IMR-90 (cell line): ENCODE data around the gene NPFF. TPM values are rescaled to one million over a fixed set of nuclear protein-coding genes. Genes with fewer than 3 reads are reported as not detected.

Source experiments
- ATAC-seq: fragments of 200-7000 bp; cut with Tn5 transposase; 2 replicates; pipeline ENCODE4 v1.9.1; 2020; ENCODE audit warnings: low read depth, mild to moderate bottlenecking, moderate library complexity
- BruUV-seq: library from RNA; stranded (reverse); fragments of 400-500 nt; replicated peaks from 2 replicates; lab custom pipeline; 2021; lab: Mats Ljungman, UMichigan
- CTCF ChIA-PET: fragments of 300-600 bp; formaldehyde crosslinking; extraction: SDS; loops from one replicate; lab custom pipeline; 2021; ENCODE audit warnings: antibody characterized with exemption; lab: Yijun Ruan, JAX
- POLR2A ChIA-PET: fragments of 300-600 bp; sonication (Branson Sonifier 250); formaldehyde crosslinking; loops from one replicate; lab custom pipeline; 2022; ENCODE audit warnings: antibody characterized with exemption; ENCODE audit not compliant: unreplicated experiment; lab: Charles Lee
- DNase-seq: peaks from one replicate; pipeline ENCODE4 v3.0.0; 2013
- H2AFZ ChIP-seq: replicated peaks from 2 replicates; pipeline ENCODE3; 2013; ENCODE audit warnings: low read length, mild to moderate bottlenecking; ENCODE audit not compliant: poor library complexity
- H2AK5ac ChIP-seq: 2 replicates; pipeline ENCODE4 v1.6.1; 2013; ENCODE audit warnings: low read depth, low read length, inconsistent platforms
- H2AK9ac ChIP-seq: replicated peaks from 2 replicates; pipeline ENCODE3; 2013; ENCODE audit warnings: mild to moderate bottlenecking, low read depth, low read length, moderate library complexity; ENCODE audit not compliant: poor library complexity
- H2BK120ac ChIP-seq: 2 replicates; pipeline ENCODE4 v1.6.1; 2013; ENCODE audit warnings: low read depth, low read length, inconsistent platforms
- H2BK15ac ChIP-seq: 3 replicates; pipeline ENCODE4 v1.6.1; 2013; ENCODE audit warnings: low read depth, low read length, inconsistent platforms
- H2BK20ac ChIP-seq: 2 replicates; pipeline ENCODE4 v1.6.1; 2013; ENCODE audit warnings: low read depth, mild to moderate bottlenecking, inconsistent platforms, low read length, moderate library complexity
- H2BK5ac ChIP-seq: 2 replicates; pipeline ENCODE4 v1.6.1; 2013; ENCODE audit warnings: mild to moderate bottlenecking, low read depth, low read length, inconsistent platforms; ENCODE audit not compliant: poor library complexity, severe bottlenecking
- H3K14ac ChIP-seq: replicated peaks from 2 replicates; pipeline ENCODE4 v1.6.1; 2013; ENCODE audit warnings: low read depth, low read length, inconsistent platforms
- H3K18ac ChIP-seq: 2 replicates; pipeline ENCODE4 v1.6.1; 2013; ENCODE audit warnings: low read depth, low read length, control low read depth
- H3K23ac ChIP-seq: 2 replicates; pipeline ENCODE4 v1.6.1; 2013; ENCODE audit warnings: low read depth, low read length, inconsistent platforms
- H3K27ac ChIP-seq: 2 replicates; pipeline ENCODE4 v1.5.1; 2013; ENCODE audit warnings: mild to moderate bottlenecking, control low read depth, low read length; ENCODE audit not compliant: insufficient read depth
- H3K27me3 ChIP-seq: 2 replicates; pipeline ENCODE4 v1.6.1; 2013; ENCODE audit warnings: low read length; ENCODE audit not compliant: control insufficient read depth, insufficient read depth
- H3K36me3 ChIP-seq: 2 replicates; pipeline ENCODE4 v1.6.1; 2013; ENCODE audit warnings: low read length, mixed read lengths; ENCODE audit not compliant: control insufficient read depth, insufficient read depth
- H3K4ac ChIP-seq: 2 replicates; pipeline ENCODE4 v1.6.1; 2013; ENCODE audit warnings: low read depth, low read length, inconsistent platforms
- H3K4me1 ChIP-seq: 2 replicates; pipeline ENCODE4 v1.6.1; 2013; ENCODE audit warnings: low read length, mixed read lengths; ENCODE audit not compliant: control insufficient read depth, insufficient read depth
- H3K4me2 ChIP-seq: 2 replicates; pipeline ENCODE4 v1.6.1; 2013; ENCODE audit warnings: low read depth, mild to moderate bottlenecking, control low read depth, low read length, moderate library complexity
- H3K4me3 ChIP-seq: 2 replicates; pipeline ENCODE4 v1.5.1; 2013; ENCODE audit warnings: low read depth, mild to moderate bottlenecking, control low read depth, low read length, moderate library complexity; ENCODE audit not compliant: insufficient read depth
- H3K56ac ChIP-seq: 2 replicates; pipeline ENCODE4 v1.6.1; 2013; ENCODE audit warnings: low read length, inconsistent platforms; ENCODE audit not compliant: insufficient read depth; ENCODE audit errors: extremely low read depth
- H3K79me1 ChIP-seq, 2 experiments: 2 replicates each; pipeline ENCODE4 v1.6.1; 2013; ENCODE audit warnings: low read length in 2 of 2, inconsistent platforms in 1 of 2, low read depth in 1 of 2
- H3K9ac ChIP-seq: 2 replicates; pipeline ENCODE4 v1.6.1; 2013; ENCODE audit warnings: low read depth, low read length, control low read depth
- H3K9me1 ChIP-seq: 2 replicates; pipeline ENCODE4 v1.6.1; 2013; ENCODE audit warnings: low read length, inconsistent platforms; ENCODE audit not compliant: insufficient read depth
- H3K9me3 ChIP-seq: 2 replicates; pipeline ENCODE4 v1.6.1; 2013; ENCODE audit warnings: low read length; ENCODE audit not compliant: control insufficient read depth, insufficient read depth
- H4K20me1 ChIP-seq: 2 replicates; pipeline ENCODE4 v1.6.1; 2013; ENCODE audit warnings: low read length, inconsistent platforms; ENCODE audit not compliant: insufficient read depth
- H4K5ac ChIP-seq: 2 replicates; pipeline ENCODE4 v1.6.1; 2013; ENCODE audit warnings: mild to moderate bottlenecking, low read depth, low read length, control low read depth
- H4K8ac ChIP-seq, 2 experiments: 2 replicates each; pipeline ENCODE4 v1.6.1; 2013; ENCODE audit warnings: low read depth in 2 of 2, low read length in 2 of 2, control low read depth in 1 of 2, inconsistent platforms in 1 of 2
- H4K91ac ChIP-seq: 2 replicates; pipeline ENCODE4 v1.6.1; 2013; ENCODE audit warnings: low read depth, low read length, inconsistent platforms; ENCODE audit not compliant: insufficient read depth
- CEBPB ChIP-seq: IDR thresholded peaks from 2 replicates; pipeline ENCODE4 v1.6.1; 2012; ENCODE audit warnings: low read depth, low read length, improper control_type of control experiment
- CHD1 ChIP-seq: IDR thresholded peaks from 2 replicates; pipeline ENCODE4 v1.6.1; 2012; ENCODE audit warnings: low read depth, low read length, improper control_type of control experiment
- FOS ChIP-seq: fragments of 150-350 bp; IDR thresholded peaks from 2 replicates; pipeline ENCODE4 v1.6.1; 2016; ENCODE audit warnings: low read depth, low read length
- MXI1 ChIP-seq: IDR thresholded peaks from 2 replicates; pipeline ENCODE4 v1.6.1; 2012; ENCODE audit warnings: low read depth, mild to moderate bottlenecking, low read length, moderate library complexity, borderline replicate concordance
- NFE2L2 ChIP-seq: fragments of 150-350 bp; IDR thresholded peaks from 2 replicates; pipeline ENCODE4 v1.6.1; 2016; ENCODE audit warnings: low read depth, mild to moderate bottlenecking, low read length
- POLR2A ChIP-seq: IDR thresholded peaks from 2 replicates; pipeline ENCODE4 v1.6.1; 2012; ENCODE audit warnings: mild to moderate bottlenecking, low read depth, low read length
- RAD21 ChIP-seq: IDR thresholded peaks from 2 replicates; pipeline ENCODE4 v1.6.1; 2012; ENCODE audit warnings: low read length, improper control_type of control experiment
- RCOR1 ChIP-seq: IDR thresholded peaks from 2 replicates; pipeline ENCODE4 v1.6.1; 2012; ENCODE audit warnings: mild to moderate bottlenecking, low read length, improper control_type of control experiment; ENCODE audit not compliant: insufficient replicate concordance
- RFX5 ChIP-seq: IDR thresholded peaks from 2 replicates; pipeline ENCODE4 v1.8.0; 2012; ENCODE audit warnings: low read depth, mild to moderate bottlenecking, low read length, moderate library complexity
- SMC3 ChIP-seq: fragments of 150-350 bp; IDR thresholded peaks from 2 replicates; pipeline ENCODE4 v1.6.1; 2016; ENCODE audit warnings: low read depth, mild to moderate bottlenecking, antibody characterized with exemption, low read length, moderate library complexity
- USF2 ChIP-seq: fragments of 150-350 bp; IDR thresholded peaks from 2 replicates; pipeline ENCODE4 v1.6.1; 2017; ENCODE audit warnings: mild to moderate bottlenecking, antibody characterized with exemption, low read length, low read depth
- WGBS, 2 experiments: methylation state at CpG; one replicate each; pipeline versions ENCODE4 v1.1.5 to v1.1.7; 2013; ENCODE audit warnings: missing lambda C conversion rate in 2 of 2; ENCODE audit not compliant: insufficient read length in 1 of 2; ENCODE audit errors: extremely low coverage in 2 of 2; 5-methylcytosine and 5-hydroxymethylcytosine counted together
- dilution Hi-C: fragments of 300-500 bp; cut with HindIII; formaldehyde crosslinking; loops from one replicate; pipeline ENCODE4 v1.14.3; 2018; ENCODE audit warnings: low sequenced_read_pairs; ENCODE audit not compliant: unreplicated experiment
- in situ Hi-C: fragments of 300-500 bp; cut with MboI; formaldehyde crosslinking; loops from 3 replicates; pipeline ENCODE4 v1.14.3; 2019; ENCODE audit warnings: low sequenced_read_pairs, inconsistent platforms, mixed read lengths
- intact Hi-C: fragments of 100-400 bp; cut with micrococcal nuclease; formaldehyde crosslinking; loops from 2 replicates; pipeline ENCODE4 v1.10.0; 2022
- polyA plus RNA-seq, 3 experiments: library from polyadenylated mRNA; depleted of rRNA; stranded (reverse); fragments of >200 nt; gene quantifications; 2 replicates each; pipeline ENCODE4 v1.2.3, GENCODE V29; 2012; ENCODE audit warnings: low replicate concordance in 1 of 3
- total RNA-seq: library from RNA; depleted of rRNA; stranded (reverse); fragments of >200 nt; gene quantifications from 2 replicates; pipeline ENCODE4 v1.2.3, GENCODE V29; 2012
- TF ChIP-seq, protein P1 (sequence below): fragments of 150-350 bp; IDR thresholded peaks from 2 replicates; pipeline ENCODE4 v1.6.1; 2016; ENCODE audit warnings: low read depth, mild to moderate bottlenecking, low read length, moderate library complexity, borderline replicate concordance
- TF ChIP-seq, protein P2 (sequence below): conservative IDR thresholded peaks from 2 replicates; pipeline ENCODE4 v1.5.1; 2012; ENCODE audit warnings: mild to moderate bottlenecking, low read depth, low read length, improper control_type of control experiment

Gene NPFF
- total and polyA plus RNA-seq, 2 of the 4 experiments (the other 2 are of a cell fraction): not detected

GRCh38 chr12:53504004-53504920 is 3.0 kb downstream of the NPFF start:
- CTCF ChIA-PET: no interaction called here
- Histone ChIP-seq H3K79me1 (peaks cover 8 to 52% of the 10 kb centered on the region in 2 experiments; a peak in 3 of 4 replicates), H2BK120ac (no peak overlapping the region), H3K14ac (no peak overlapping the region), H3K27ac (no peak overlapping the region), H2AK5ac (no peak overlapping the region), H3K56ac (no peak overlapping the region), H3K4me1 (peaks cover 7% of the 10 kb centered on the region), H2BK5ac (no peak overlapping the region), H3K36me3 (peaks cover 28% of the 10 kb centered on the region), H4K20me1 (no peaks in the 10 kb centered on the region), H3K4me2 (no peak overlapping the region), H3K27me3 (no peaks in the 10 kb centered on the region), H4K8ac (no peak overlapping the region), H3K4ac (no peak overlapping the region), H3K23ac (no peak overlapping the region), H3K9ac (no peak overlapping the region), H3K18ac (no peak overlapping the region), H4K91ac (no peak overlapping the region), H2BK15ac (no peak overlapping the region), H2AFZ (no peak overlapping the region), H2BK20ac (no peak overlapping the region), H3K9me3 (no peaks in the 10 kb centered on the region), H3K4me3 (no peak overlapping the region), H3K9me1 (peaks cover 8% of the 10 kb centered on the region), H2AK9ac (no peak overlapping the region), H4K5ac (no peak overlapping the region)
- intact Hi-C loops: loop anchor here (5.0 kb wide), 1 partner anchor 52 kb away; the partner anchor contains the start of gene PCBP2
- DNase-seq: no peak
- POLR2A ChIA-PET: no interaction called here
- WGBS, 2 experiments: 100% methylated on average over 1 of the region's 14 CpGs; no CpG with 5 or more reads in 1 of the 2 experiments
- TF ChIP-seq, protein P1, sequence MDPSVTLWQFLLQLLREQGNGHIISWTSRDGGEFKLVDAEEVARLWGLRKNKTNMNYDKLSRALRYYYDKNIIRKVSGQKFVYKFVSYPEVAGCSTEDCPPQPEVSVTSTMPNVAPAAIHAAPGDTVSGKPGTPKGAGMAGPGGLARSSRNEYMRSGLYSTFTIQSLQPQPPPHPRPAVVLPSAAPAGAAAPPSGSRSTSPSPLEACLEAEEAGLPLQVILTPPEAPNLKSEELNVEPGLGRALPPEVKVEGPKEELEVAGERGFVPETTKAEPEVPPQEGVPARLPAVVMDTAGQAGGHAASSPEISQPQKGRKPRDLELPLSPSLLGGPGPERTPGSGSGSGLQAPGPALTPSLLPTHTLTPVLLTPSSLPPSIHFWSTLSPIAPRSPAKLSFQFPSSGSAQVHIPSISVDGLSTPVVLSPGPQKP: no peak
- no peak for TF ChIP-seq CHD1
- TF ChIP-seq SMC3: no peak
- TF ChIP-seq, protein P2, sequence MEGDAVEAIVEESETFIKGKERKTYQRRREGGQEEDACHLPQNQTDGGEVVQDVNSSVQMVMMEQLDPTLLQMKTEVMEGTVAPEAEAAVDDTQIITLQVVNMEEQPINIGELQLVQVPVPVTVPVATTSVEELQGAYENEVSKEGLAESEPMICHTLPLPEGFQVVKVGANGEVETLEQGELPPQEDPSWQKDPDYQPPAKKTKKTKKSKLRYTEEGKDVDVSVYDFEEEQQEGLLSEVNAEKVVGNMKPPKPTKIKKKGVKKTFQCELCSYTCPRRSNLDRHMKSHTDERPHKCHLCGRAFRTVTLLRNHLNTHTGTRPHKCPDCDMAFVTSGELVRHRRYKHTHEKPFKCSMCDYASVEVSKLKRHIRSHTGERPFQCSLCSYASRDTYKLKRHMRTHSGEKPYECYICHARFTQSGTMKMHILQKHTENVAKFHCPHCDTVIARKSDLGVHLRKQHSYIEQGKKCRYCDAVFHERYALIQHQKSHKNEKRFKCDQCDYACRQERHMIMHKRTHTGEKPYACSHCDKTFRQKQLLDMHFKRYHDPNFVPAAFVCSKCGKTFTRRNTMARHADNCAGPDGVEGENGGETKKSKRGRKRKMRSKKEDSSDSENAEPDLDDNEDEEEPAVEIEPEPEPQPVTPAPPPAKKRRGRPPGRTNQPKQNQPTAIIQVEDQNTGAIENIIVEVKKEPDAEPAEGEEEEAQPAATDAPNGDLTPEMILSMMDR: no peak
- TF ChIP-seq MXI1: no peak
- no peak for TF ChIP-seq RFX5
- no peak for TF ChIP-seq RAD21
- no peak for TF ChIP-seq RCOR1
- no peak for TF ChIP-seq POLR2A
- TF ChIP-seq FOS: no peak
- no peak for TF ChIP-seq CEBPB
- no peak for TF ChIP-seq NFE2L2
- TF ChIP-seq USF2: no peak
- in situ Hi-C loops: loop anchor here (10.0 kb wide), 1 partner anchor 179 kb away; the partner anchor contains the start of gene AAAS
- dilution Hi-C loops: no loop called here
- no peak for ATAC-seq
- BruUV-seq: no TSS peak
